GM21360 (cell line): ENCODE measurements around the gene SEC14L5.
"Not testable (repeated sequence)": the region's sequence is repeated elsewhere in the genome, so short reads cannot be mapped to it uniquely, and the experiment has no call there.

Source experiments
- ATAC-seq: cut with Tn5 transposase; IDR thresholded peaks from one replicate; pipeline ENCODE4 v1.9.1; 2021; ENCODE audit warnings: mild to moderate bottlenecking, moderate library complexity; ENCODE audit not compliant: unreplicated experiment

Gene SEC14L5

GRCh38 chr16:4929619-4930018 is 28.5 kb upstream of the SEC14L5 start:
- ATAC-seq = not testable (repeated sequence)

DNA sequence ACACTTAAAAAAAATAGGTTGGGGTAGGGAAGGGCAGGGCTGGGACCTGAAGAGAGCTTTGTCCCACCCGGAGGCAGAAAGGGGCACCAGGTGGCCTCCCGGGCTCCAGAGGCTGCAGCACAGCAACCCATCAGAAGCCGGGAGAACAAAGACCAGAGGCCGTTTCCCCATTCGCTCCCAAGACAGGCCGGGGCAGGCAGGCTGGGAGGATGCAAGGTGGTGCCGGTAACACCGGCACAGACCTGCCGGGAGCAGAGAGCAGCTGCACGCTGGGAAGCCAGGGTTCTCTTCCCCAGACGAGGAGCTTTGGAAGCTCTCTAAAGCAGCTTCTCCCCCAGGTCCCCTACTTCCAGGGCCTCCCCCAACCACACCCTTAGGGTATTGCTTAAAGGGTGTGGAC is 26.7 kb upstream of the SEC14L5 start:
- ATAC-seq = no peak

DNA sequence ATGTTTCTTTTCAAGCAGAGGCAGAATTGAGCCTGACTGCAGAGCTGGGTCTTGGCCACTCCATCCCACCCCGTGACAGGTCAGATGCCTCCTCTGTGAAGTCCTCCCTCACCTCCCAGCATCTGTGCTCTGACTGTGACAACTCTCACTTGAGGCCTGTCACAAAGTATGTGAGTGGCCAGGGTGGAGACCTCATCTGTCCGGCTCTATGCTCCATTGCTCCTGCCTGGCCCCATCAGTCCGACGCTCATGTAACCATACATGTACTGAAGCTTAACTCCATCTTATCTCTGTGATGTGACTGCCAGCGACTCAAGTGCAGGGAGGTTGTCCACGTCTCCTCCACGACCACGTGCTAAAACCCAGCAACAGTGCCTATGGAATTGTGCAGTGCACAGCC is 24.7 kb upstream of the SEC14L5 start:
- ATAC-seq = no peak

DNA sequence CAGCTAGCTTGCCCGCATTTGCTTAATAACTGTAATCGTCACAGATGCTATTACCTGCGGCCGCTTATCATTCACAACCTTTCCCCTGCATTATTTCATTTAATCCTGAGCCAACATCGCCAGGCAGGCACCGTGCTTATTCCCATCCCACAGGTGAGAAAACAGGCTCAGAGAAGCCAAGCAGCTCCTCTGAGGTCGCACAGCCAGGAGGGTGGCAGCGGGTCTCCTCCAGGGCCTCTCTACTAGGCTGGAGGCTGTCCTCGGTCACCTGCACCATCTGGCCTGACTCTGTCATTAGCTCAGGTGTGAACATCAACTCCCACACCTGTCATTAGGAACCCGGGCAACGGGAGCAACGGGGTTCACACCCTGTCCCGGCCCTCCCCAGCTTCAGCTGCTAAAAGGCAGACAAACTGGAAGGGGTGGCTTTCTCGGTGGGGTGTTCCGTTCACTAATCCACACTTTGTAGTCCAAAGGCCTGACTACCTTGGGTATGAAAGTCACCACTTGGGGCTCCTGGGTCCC is 24.2 kb upstream of the SEC14L5 start:
- no peak for ATAC-seq

GRCh38 chr16:4934591-4934990 is 23.5 kb upstream of the SEC14L5 start:
- ATAC-seq = no peak

GRCh38 chr16:4935241-4935855 is 22.8 kb upstream of the SEC14L5 start:
- ATAC-seq = no peak

GRCh38 chr16:4936181-4936990 is 21.7 kb upstream of the SEC14L5 start:
- no peak for ATAC-seq

DNA sequence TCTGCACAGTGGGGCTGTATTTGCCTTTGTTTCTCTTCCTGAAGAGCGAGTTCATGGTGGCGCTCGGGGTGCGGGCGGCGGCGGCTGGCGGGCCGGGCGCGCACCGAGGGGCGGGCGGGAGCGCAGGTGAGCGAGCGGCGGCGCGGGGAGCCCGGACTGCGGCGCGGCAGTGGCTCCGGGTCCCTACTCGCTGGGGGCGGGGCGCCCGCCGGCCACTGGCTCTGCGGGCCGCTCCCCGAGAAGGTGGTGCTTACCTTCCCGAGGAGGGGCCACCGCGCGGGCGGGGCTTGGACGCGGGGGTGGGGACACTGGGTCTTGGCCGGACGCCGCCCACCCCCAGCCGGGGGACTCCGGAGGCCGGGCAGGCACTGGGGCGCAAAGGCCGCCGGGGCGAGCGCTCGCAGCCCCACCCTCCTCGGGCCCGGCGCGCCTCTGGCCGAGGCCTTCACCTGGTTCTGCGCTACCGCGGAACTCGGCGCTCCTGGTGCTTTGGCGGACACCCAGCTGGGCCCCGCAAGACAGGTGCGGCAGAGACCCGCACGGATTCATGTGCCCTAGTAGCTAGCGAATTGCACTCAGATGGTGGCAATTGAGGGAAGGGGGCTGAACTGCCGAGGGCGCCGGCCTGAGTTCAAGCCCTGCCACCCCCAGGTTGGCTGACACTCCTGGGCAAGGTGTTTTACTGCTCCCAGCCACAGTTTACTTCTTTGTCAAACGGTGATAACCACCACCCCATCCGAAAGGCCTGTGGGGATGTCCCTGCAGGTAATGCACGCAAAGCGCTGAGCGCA is 20.9 kb upstream of the SEC14L5 start, which contains the start of gene PPL:
Gene PPL, minus strand, starts transcription at position 158 of the 791 bp plus-strand sequence. Its CDS starts 103 bp downstream, at position 55.
- no peak for ATAC-seq

DNA sequence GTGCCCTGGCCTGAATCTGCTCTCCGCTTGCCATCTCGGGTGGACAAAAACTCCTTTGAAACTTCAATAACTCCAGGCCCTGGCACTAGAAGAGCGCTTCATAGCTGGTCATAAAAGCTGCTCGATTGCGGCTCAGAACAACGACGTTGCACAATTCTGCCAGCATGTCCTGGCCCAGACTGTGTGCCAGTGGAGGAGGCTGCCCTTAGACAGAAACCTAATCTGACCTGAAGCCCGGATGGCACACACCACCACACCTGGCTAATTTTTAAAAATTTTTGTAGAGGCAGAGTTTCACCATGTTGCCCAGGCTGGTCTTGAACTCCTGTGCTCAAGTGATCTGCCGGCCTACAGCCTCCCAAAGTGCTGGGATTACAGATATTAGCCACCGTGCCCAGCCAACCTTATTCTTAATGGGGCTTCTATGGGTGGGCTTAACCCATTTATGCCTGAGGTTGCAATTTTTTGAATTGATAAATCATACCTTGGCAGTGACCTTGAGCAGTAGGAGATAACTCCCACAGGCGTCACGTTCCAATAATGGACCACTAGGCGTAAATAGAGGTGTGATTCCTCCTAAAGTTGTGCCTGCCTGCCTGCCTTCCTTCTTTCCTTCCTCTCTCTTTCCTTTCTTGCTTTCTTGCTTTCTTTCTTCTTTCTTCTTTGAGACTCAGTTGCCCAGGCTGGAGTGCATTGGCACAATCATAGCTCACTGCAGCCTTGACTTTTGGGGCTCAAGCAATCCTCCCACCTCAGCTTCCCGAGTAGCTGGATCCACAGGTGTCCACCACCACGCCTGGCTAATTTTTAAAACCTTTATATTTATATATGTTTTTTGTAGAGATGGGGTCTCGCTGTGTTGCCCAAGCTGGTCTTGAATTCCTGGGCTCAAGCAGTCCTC is 20.1 kb upstream of the SEC14L5 start:
- ATAC-seq = no peak

- ATAC-seq = no peak
Observed at GRCh38 chr16:4938683-4939030, 19.5 kb upstream of the SEC14L5 start.

- no peak for ATAC-seq
Observed at GRCh38 chr16:4940719-4941118, 17.4 kb upstream of the SEC14L5 start.

DNA sequence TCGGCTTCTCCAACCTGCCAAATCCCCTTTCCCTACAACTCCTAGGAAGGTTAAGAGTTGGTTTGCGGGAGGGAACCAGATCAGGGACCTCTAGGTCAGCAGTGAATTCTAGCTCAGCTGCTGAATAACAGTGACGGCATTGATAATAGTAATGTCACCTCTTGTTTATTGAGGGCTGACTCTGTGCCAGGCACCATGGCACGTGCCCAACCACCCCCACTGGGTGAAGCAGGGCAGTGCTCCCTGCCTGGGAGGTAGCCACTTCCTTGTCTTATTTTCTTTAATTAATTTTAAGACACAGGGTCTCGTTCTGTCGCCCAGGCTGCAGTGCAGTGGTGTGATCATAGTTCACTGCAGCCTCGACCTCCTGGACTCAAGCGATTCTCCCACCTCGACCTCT is 15.6 kb upstream of the SEC14L5 start:
- no peak for ATAC-seq

- ATAC-seq = no peak
Observed at GRCh38 chr16:4944333-4945281, 13.5 kb upstream of the SEC14L5 start.

DNA sequence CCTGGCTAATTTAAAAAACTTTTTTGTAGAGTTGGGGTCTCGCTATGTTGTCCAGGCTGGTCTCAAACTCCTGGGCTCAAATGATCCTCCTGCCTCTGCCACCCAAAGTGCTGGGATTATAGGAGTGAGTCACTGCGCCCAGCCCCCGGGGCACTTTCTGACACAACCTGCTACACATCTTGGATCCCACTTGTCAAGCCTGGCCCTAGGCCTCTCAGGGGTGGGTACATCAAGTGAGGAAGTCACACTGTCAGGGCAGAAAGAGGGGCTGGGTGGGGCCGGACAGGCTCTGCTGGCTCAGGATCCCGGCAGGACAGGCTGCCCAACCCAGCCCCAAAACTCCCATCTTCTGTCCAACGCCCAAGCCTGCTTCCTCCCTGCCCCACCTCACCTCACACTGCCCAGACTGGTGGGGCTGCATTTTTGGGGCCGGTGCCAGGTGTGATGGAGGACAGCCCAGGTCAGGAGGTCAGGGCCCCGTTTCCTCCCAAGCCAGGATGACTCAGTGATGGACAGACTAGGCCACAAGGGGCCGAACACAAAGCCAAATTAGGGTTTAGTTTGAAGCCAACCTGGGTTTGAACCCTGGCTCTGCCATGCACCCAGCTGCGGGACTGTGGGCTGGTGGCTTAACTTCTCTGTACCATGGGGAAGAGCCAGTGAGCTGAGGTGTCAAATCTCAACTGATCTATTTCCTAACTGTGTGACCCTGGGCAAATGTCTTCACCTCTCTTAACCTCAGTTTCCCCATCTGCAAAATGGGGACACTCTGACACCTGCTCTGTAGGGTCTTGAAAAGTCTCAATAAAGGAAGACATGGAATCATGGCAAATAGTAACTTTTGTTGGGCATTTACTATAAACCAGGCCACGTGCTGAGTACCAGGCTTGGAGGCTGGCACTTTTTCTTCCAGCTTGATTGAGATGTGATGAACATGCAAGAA is 12.3 kb upstream of the SEC14L5 start:
- no peak for ATAC-seq

GRCh38 chr16:4946917-4947316 is 11.2 kb upstream of the SEC14L5 start:
- no peak for ATAC-seq

DNA sequence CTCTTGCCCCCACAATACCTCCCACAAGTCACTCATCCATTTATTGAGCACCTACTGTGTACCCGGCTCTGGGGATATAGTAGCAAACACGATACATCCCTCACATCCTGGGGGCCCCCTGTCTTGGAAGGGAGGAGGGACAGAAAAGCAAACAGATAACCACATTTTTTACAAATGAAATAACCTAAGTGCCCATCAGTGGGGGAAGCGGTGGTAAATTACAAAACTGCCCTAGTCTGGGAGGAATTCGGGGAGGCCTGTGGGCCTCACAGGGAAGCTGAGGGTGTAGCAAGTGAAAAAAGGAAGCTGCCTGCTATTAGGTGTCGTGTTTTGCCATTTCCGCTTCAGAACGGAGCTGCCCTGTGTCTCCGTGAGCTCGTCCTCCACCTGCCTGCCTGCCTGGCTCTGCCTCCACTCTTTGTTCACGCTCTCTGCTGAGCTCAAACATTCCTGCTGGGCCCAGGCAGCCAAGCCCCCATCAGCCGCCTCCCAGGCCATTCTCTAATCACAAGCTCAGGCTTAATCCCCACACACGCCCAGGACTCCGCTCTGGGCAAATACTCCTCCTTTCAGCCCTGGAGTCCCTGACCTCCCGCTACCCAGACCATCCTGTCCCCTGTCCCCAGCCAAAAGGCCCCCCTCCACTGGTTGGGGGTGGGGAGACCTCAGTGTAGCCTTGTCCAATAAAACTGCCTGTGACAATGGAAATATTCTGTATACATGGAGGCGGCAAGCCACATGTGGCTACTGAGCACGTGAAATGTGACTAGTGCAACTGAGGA is 10.2 kb upstream of the SEC14L5 start:
- ATAC-seq = no peak
